KOPT-K1 (cell line): Measurements from ENCODE around the gene KLHL28.

Experiments used
- H3K27ac ChIP-seq: fragments of 200-600 bp; sonication (generic); 2 replicates; pipeline ENCODE4 v1.5.1; 2016; ENCODE audit warnings: antibody characterized with exemption, mild to moderate bottlenecking, low read depth, low read length; ENCODE audit not compliant: poor library complexity, severe bottlenecking
- H3K36me3 ChIP-seq: fragments of 200-600 bp; sonication (generic); 2 replicates; pipeline ENCODE4 v1.5.1; 2017; ENCODE audit warnings: antibody characterized with exemption, mild to moderate bottlenecking, low read length, moderate library complexity; ENCODE audit not compliant: insufficient read depth
- H3K9me3 ChIP-seq: fragments of 200-600 bp; sonication (generic); 2 replicates; pipeline ENCODE4 v1.5.1; 2017; ENCODE audit warnings: antibody characterized with exemption, low read length, mild to moderate bottlenecking; ENCODE audit not compliant: insufficient read depth, poor library complexity, severe bottlenecking

The KLHL28 gene

GRCh38 chr14:44966601-44967336, 5.0 kb upstream of the KLHL28 start:
- Histone ChIP-seq H3K36me3 (no peaks in the 10 kb centered on the region), H3K27ac (no peak overlapping the region), H3K9me3 (peaks cover 57% of the 10 kb centered on the region)

- Histone ChIP-seq H3K9me3 (peaks cover 33% of the 10 kb centered on the region), H3K27ac (no peak overlapping the region), H3K36me3 (no peaks in the 10 kb centered on the region)
Observed at GRCh38 chr14:44963775-44964380, 2.1 kb upstream of the KLHL28 start.

GRCh38 chr14:44963044-44963528, 1.3 kb upstream of the KLHL28 start:
- peaks cover 26% of the 10 kb centered on the region for H3K9me3 ChIP-seq
- no peak overlapping the region for H3K27ac ChIP-seq
- no peaks in the 10 kb centered on the region for H3K36me3 ChIP-seq

- peaks cover 26% of the 10 kb centered on the region for H3K9me3 ChIP-seq
- H3K36me3 ChIP-seq = no peaks in the 10 kb centered on the region
- H3K27ac ChIP-seq = peak overlapping the region; percentile 70
Observed at GRCh38 chr14:44962334-44963043, 742 bp upstream of the KLHL28 start.

DNA sequence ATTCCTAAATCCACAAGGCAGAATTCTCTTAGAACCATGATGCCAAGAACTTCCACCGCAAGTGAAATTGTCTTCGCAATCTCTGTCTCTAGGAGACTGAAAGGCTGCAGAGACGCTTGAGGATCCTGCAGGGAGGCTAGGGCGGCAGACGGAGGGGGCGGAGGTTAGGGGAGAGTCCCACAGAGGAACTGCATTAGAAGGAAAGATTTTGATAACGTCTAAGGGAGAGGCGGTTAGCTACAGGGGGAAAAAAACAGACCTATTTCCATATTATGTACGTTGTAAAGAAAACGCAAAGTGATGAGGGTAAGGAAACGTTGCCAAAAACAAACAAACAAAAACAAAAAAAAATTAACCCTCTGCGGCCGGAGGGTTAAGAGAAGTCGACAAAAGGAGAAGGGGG, 595 bp downstream of the KLHL28 start:
- peaks cover 7% of the 10 kb centered on the region; the same call in 1 of the 2 replicates for H3K36me3 ChIP-seq
- peaks cover 26% of the 10 kb centered on the region for H3K9me3 ChIP-seq
- H3K27ac ChIP-seq = peak overlapping the region; percentile 70

DNA sequence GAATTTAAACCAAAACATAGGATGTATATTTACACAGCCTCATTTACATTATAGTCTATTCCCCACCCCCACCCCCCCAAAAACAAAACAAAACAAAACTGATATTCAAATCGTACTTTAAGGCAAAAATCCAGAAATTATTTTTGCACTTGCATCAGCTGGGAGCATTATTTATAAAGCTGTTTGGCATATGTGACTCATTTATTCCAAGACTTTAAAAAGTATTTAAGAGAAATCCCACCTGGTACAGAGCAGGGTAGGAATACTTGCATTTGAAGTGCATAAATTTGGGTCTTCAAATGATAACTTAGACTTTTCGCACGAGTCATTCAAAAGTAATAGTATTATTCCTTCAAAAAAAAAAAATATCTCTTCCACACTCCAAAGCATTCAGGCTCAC, 1.1 kb downstream of the KLHL28 start:
- Histone ChIP-seq H3K36me3 (peaks cover 7% of the 10 kb centered on the region; the same call in 1 of the 2 replicates), H3K27ac (peak overlapping the region; percentile 70), H3K9me3 (peaks cover 26% of the 10 kb centered on the region)

DNA sequence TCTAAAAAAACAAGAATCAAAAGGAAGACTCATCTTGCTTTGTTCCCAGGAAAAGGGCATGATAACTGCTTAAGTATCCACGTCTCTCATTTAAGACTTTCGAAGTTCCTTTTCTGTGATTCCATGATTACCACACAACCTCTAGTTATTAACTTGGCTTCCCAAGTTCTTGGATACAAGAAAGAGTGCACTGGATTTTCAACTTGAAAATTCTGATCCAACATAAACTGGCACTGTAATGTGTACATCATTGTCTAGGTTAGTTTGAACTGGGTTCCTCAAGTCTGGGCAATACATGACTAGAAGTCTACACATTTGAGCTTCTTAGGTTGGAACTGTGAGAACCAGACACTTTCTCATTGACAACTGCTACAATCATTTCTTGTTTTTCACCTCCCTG, 1.6 kb downstream of the KLHL28 start:
- H3K27ac ChIP-seq = peak overlapping the region; percentile 70

GRCh38 chr14:44959538-44959937, 2.2 kb downstream of the KLHL28 start:
- H3K36me3 ChIP-seq = peaks cover 7% of the 10 kb centered on the region; the same call in 1 of the 2 replicates
- peaks cover 24% of the 10 kb centered on the region for H3K9me3 ChIP-seq
- H3K27ac ChIP-seq = no peak overlapping the region

More for the DNA sequence above, 1.6 kb downstream of the KLHL28 start:
- Histone ChIP-seq H3K9me3 (peaks cover 26% of the 10 kb centered on the region), H3K36me3 (peaks cover 7% of the 10 kb centered on the region; the same call in 1 of the 2 replicates)

GRCh38 chr14:44956866-44957265, 4.9 kb downstream of the KLHL28 start:
- H3K36me3 ChIP-seq = peaks cover 17% of the 10 kb centered on the region; the same call in 1 of the 2 replicates
- no peaks in the 10 kb centered on the region for H3K9me3 ChIP-seq
- no peak overlapping the region for H3K27ac ChIP-seq

- peaks cover 25% of the 10 kb centered on the region for H3K36me3 ChIP-seq
- no peak overlapping the region for H3K27ac ChIP-seq
- H3K9me3 ChIP-seq = no peaks in the 10 kb centered on the region
Observed at GRCh38 chr14:44955528-44955927, 6.2 kb downstream of the KLHL28 start.

GRCh38 chr14:44954750-44955149, 7.0 kb downstream of the KLHL28 start:
- Histone ChIP-seq H3K36me3 (peaks cover 26% of the 10 kb centered on the region), H3K27ac (no peak overlapping the region), H3K9me3 (no peaks in the 10 kb centered on the region)

- no peak overlapping the region for H3K27ac ChIP-seq
- H3K9me3 ChIP-seq = no peaks in the 10 kb centered on the region
- peaks cover 31% of the 10 kb centered on the region for H3K36me3 ChIP-seq
Observed at GRCh38 chr14:44952391-44953110, 9.2 kb downstream of the KLHL28 start.

- H3K27ac ChIP-seq = no peak overlapping the region
- H3K9me3 ChIP-seq = peaks cover 4% of the 10 kb centered on the region
- peaks cover 37% of the 10 kb centered on the region for H3K36me3 ChIP-seq
Observed at GRCh38 chr14:44951051-44951450, 10.7 kb downstream of the KLHL28 start.

DNA sequence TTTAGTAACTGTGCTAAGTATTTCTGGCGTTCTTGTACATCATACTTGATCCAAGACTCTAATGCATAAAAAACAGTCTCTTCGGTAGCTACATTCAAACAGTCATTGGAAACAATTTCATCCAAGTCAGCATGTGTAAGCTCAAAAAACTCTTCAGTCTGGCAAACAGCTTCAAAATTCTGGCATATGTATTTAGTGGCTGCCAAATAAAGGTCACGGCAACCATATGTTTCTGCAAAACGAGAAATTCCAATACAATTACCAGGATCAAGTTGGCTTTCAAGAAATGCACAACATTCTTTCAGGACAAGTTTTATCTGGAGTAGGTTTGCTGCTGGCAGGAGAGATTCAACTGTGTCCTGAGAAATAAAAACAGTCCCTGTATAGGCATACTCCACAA, 16.5 kb downstream of the KLHL28 start:
- Histone ChIP-seq H3K36me3 (peaks cover 57% of the 10 kb centered on the region), H3K9me3 (peaks cover 4% of the 10 kb centered on the region), H3K27ac (no peak overlapping the region)

GRCh38 chr14:44944107-44944506, 17.6 kb downstream of the KLHL28 start:
- H3K36me3 ChIP-seq = peaks cover 69% of the 10 kb centered on the region
- no peak overlapping the region for H3K27ac ChIP-seq
- H3K9me3 ChIP-seq = peaks cover 4% of the 10 kb centered on the region
